Regular cardiac myocyte (primary cell): ENCODE measurements around the gene POTEH. TPM values are rescaled to one million over a fixed set of nuclear protein-coding genes. Genes with fewer than 3 reads are reported as not detected.

Source experiments
- total RNA-seq: library from RNA; depleted of rRNA; stranded (reverse); fragments of >200 nt; gene quantifications from 2 replicates; pipeline ENCODE4 v1.2.3, GENCODE V29; 2014

Gene POTEH
- total RNA-seq, result not detected in 2 replicates

DNA sequence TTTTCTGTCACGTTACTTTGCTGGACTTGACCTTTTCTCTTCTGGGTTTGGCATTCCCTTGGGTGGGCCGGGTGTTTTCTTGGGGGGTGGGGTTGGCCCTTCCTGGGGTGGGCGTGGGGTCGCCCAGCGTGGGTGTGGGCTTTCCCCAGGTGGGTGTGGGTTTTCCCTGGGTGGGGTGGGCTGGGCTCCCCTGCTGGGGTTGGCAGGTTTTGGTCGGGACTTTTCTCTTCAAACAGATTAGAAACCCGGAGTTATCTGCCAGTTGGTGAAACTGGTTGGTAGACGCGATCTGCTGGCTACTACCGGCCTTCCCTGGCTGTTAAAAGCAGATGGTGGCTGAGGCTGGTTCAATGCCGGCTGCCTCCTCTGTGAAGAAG lies at the start of gene POTEH:
TSS of gene POTEH (plus strand) at position 278 of the 377 bp plus-strand sequence. CDS start at position 330, 52 bp downstream.

Other genes with a start within 250 kb of the POTEH start
- gene OR11H1, start 161.8 kb upstream of the POTEH start, total RNA-seq, result not detected in 2 replicates